GF-D8 (cell line): ENCODE data around the gene EEPD1.

Source experiments
- DNase-seq: peaks from one replicate; lab custom pipeline; 2025; lab: John Stamatoyannopoulos, UW

The EEPD1 gene

GRCh38 chr7:36191292-36191920 lies 38.4 kb downstream of the EEPD1 start:
- no peak for DNase-seq

- DNase-seq: peak; percentile 89
These were observed 39.2 kb downstream of the EEPD1 start for GRCh38 chr7:36192053-36192824.

GRCh38 chr7:36192877-36193276 lies 39.8 kb downstream of the EEPD1 start:
- DNase-seq: no peak

GRCh38 chr7:36198854-36199266 lies 45.8 kb downstream of the EEPD1 start:
- DNase-seq: peak; percentile 80

GRCh38 chr7:36199329-36199728 lies 46.3 kb downstream of the EEPD1 start:
- no peak for DNase-seq

GRCh38 chr7:36201122-36201723 lies 48.2 kb downstream of the EEPD1 start:
- no peak for DNase-seq

GRCh38 chr7:36202398-36202797 lies 49.3 kb downstream of the EEPD1 start:
- peak; percentile 47 for DNase-seq

- DNase-seq: no peak
These were observed 50.2 kb downstream of the EEPD1 start for GRCh38 chr7:36203071-36203790.

GRCh38 chr7:36204044-36204663 lies 51.1 kb downstream of the EEPD1 start:
- no peak for DNase-seq

- DNase-seq: no peak
These were observed 52.0 kb downstream of the EEPD1 start for GRCh38 chr7:36204929-36205635.

GRCh38 chr7:36205803-36206202 lies 52.7 kb downstream of the EEPD1 start:
- DNase-seq: no peak

GRCh38 chr7:36207451-36208291 lies 54.6 kb downstream of the EEPD1 start:
- no peak for DNase-seq

GRCh38 chr7:36208426-36208825 lies 55.4 kb downstream of the EEPD1 start:
- no peak for DNase-seq

- no peak for DNase-seq
These were observed 56.2 kb downstream of the EEPD1 start for GRCh38 chr7:36208997-36209813.

- DNase-seq: no peak
These were observed 56.7 kb downstream of the EEPD1 start for GRCh38 chr7:36209814-36210183.

- no peak for DNase-seq
These were observed 57.4 kb downstream of the EEPD1 start for GRCh38 chr7:36210291-36210922.

GRCh38 chr7:36214608-36215456 lies 61.8 kb downstream of the EEPD1 start:
- no peak for DNase-seq

- DNase-seq: no peak
These were observed 62.4 kb downstream of the EEPD1 start for GRCh38 chr7:36215457-36215765.
